SU-DHL-6 (cell line): Measurements from ENCODE around the gene ROBO2.

Source experiments
- EZH2phosphoT487 ChIP-seq: fragments of 200-600 bp; sonication (generic), shearing (Covaris generic); conservative IDR thresholded peaks from 2 replicates; pipeline ENCODE4 v1.6.1; 2018; ENCODE audit warnings: mild to moderate bottlenecking, antibody characterized with exemption, low read length, moderate library complexity, mixed read lengths
- TF ChIP-seq, protein P1 (sequence below): fragments of 200-600 bp; sonication (generic); IDR thresholded peaks from one replicate; pipeline ENCODE4 v1.5.1; 2017; ENCODE audit warnings: antibody characterized with exemption, mild to moderate bottlenecking, low read length, moderate library complexity; ENCODE audit not compliant: insufficient read depth, poor library complexity, severe bottlenecking

DNA sequence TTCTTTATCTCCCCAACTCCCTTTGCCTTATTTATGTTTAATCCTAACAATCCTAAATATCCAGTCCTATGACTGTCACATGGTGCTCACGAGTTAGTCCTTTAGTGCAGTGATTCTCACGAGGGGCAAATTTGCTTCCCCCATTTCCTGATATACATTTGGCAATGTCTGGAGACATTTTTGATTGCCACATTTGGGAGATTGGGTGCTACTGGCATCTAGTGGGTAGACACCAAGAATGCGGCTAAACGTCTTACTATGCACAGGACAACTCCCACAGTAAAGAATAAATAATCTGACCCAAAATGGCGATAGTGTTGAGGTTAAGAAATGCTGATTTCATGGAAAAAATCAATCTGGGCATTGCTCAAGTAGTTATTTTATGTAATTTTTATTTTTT, 466.5 kb downstream of the ROBO2 start:
- TF ChIP-seq, protein P1, sequence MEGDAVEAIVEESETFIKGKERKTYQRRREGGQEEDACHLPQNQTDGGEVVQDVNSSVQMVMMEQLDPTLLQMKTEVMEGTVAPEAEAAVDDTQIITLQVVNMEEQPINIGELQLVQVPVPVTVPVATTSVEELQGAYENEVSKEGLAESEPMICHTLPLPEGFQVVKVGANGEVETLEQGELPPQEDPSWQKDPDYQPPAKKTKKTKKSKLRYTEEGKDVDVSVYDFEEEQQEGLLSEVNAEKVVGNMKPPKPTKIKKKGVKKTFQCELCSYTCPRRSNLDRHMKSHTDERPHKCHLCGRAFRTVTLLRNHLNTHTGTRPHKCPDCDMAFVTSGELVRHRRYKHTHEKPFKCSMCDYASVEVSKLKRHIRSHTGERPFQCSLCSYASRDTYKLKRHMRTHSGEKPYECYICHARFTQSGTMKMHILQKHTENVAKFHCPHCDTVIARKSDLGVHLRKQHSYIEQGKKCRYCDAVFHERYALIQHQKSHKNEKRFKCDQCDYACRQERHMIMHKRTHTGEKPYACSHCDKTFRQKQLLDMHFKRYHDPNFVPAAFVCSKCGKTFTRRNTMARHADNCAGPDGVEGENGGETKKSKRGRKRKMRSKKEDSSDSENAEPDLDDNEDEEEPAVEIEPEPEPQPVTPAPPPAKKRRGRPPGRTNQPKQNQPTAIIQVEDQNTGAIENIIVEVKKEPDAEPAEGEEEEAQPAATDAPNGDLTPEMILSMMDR = no peak
- no peak for TF ChIP-seq EZH2phosphoT487
